Naive thymus-derived CD4-positive, alpha-beta T cell (primary cell): ENCODE measurements around the gene TLCD3B. TPM values are rescaled to one million over a fixed set of nuclear protein-coding genes. Genes with fewer than 3 reads are reported as not detected.

Experiments used
- ATAC-seq: fragments of 150-1000 bp; cut with Tn5 transposase; 2 replicates; pipeline ENCODE4 v1.10.0; 2021; ENCODE audit warnings: mild to moderate bottlenecking, moderate library complexity
- CTCF ChIA-PET: fragments of 350-600 bp; sonication (Branson Sonifier 250); formaldehyde crosslinking; loops from one replicate; lab custom pipeline; 2021; ENCODE audit warnings: antibody characterized with exemption; lab: Charles Lee
- POLR2A ChIA-PET: fragments of 350-600 bp; sonication (Branson Sonifier 250); formaldehyde crosslinking; loops from one replicate; lab custom pipeline; 2021; ENCODE audit warnings: antibody characterized with exemption, inconsistent platforms; lab: Charles Lee
- DNase-seq, 9 donors: peaks; one replicate each; pipeline versions ENCODE4 v3.0.0 to v3.0.0-alpha.2; 2020 to 2022; ENCODE audit warnings: mixed read lengths in 1 of 9
- H3K27ac ChIP-seq: one replicate; pipeline ENCODE4 v1.7.0; 2013; ENCODE audit warnings: mild to moderate bottlenecking, low read depth, low read length, moderate library complexity
- H3K27me3 ChIP-seq, 2 donors: one replicate each; pipeline ENCODE4 v1.7.0; 2013; ENCODE audit warnings: low read length in 2 of 2, mild to moderate bottlenecking in 2 of 2, moderate library complexity in 2 of 2; ENCODE audit not compliant: control insufficient read depth in 2 of 2, insufficient read depth in 2 of 2
- H3K36me3 ChIP-seq, 3 experiments: 1 replicate in 2 of 3; 2 replicates in 1 of 3; pipeline ENCODE4 v1.7.0; 2013; ENCODE audit warnings: low read length in 3 of 3, mild to moderate bottlenecking in 3 of 3, moderate library complexity in 1 of 3; ENCODE audit not compliant: insufficient read depth in 3 of 3, control insufficient read depth in 2 of 3
- H3K4me1 ChIP-seq, 2 donors: one replicate each; pipeline ENCODE4 v1.7.0; 2013; ENCODE audit warnings: low read length in 2 of 2, mild to moderate bottlenecking in 2 of 2, moderate library complexity in 1 of 2; ENCODE audit not compliant: control insufficient read depth in 2 of 2, insufficient read depth in 2 of 2
- H3K4me3 ChIP-seq: 2 replicates; pipeline ENCODE4 v1.7.0; 2013; ENCODE audit warnings: mild to moderate bottlenecking, low read length
- H3K9me3 ChIP-seq, 3 experiments: 1 replicate in 2 of 3; 2 replicates in 1 of 3; pipeline ENCODE4 v1.7.0; 2013; ENCODE audit warnings: low read length in 3 of 3; ENCODE audit not compliant: control insufficient read depth in 2 of 3
- H3K27ac Mint-ChIP-seq, 9 donors: one replicate each; pipeline ENCODE4 v1.8.0; 2020 to 2022; ENCODE audit warnings: mixed read lengths in 9 of 9, mild to moderate bottlenecking in 8 of 9, moderate library complexity in 5 of 9, inconsistent platforms in 2 of 9
- H3K27me3 Mint-ChIP-seq, 5 donors: one replicate each; pipeline ENCODE4 v1.8.0; 2021 to 2022; ENCODE audit warnings: mixed read lengths in 5 of 5, mild to moderate bottlenecking in 1 of 5
- H3K36me3 Mint-ChIP-seq, 5 donors: one replicate each; pipeline ENCODE4 v1.8.0; 2020 to 2022; ENCODE audit warnings: mixed read lengths in 5 of 5, mild to moderate bottlenecking in 3 of 5, inconsistent platforms in 1 of 5
- H3K4me1 Mint-ChIP-seq, 7 donors: one replicate each; pipeline ENCODE4 v1.8.0; 2020 to 2022; ENCODE audit warnings: mixed read lengths in 7 of 7, mild to moderate bottlenecking in 3 of 7, inconsistent platforms in 1 of 7
- H3K4me3 Mint-ChIP-seq, 10 donors: one replicate each; pipeline ENCODE4 v1.8.0; 2020 to 2022; ENCODE audit warnings: mild to moderate bottlenecking in 10 of 10, mixed read lengths in 10 of 10, moderate library complexity in 6 of 10, inconsistent platforms in 2 of 10
- H3K9me3 Mint-ChIP-seq, 11 donors: one replicate each; pipeline ENCODE4 v1.8.0; 2020 to 2022; ENCODE audit warnings: mixed read lengths in 11 of 11, mild to moderate bottlenecking in 4 of 11, inconsistent platforms in 1 of 11, moderate library complexity in 1 of 11
- intact Hi-C, 2 donors: fragments of 100-400 bp; cut with micrococcal nuclease; formaldehyde crosslinking; loops; one replicate each; pipeline ENCODE4 v1.15.1; 2023
- polyA plus RNA-seq, 2 donors: library from polyadenylated mRNA; unstranded; fragments of 300-500 nt; fragmentation: Illumina TruSeq; gene quantifications; one replicate each; pipeline ENCODE4 v1.2.3, GENCODE V29; 2021
- total RNA-seq, 6 experiments: library from RNA in 5 of 6; stranded (reverse) in 5 of 6; gene quantifications; 1 replicate in 5 of 6; 2 replicates in 1 of 6; pipeline ENCODE4 v1.2.3 and lab custom pipeline; 2021 to 2026

TLCD3B gene
- total and polyA plus RNA-seq, 7 experiments from 2014 or later = 1.2 to 2.3 TPM; not detected in 5

DNA sequence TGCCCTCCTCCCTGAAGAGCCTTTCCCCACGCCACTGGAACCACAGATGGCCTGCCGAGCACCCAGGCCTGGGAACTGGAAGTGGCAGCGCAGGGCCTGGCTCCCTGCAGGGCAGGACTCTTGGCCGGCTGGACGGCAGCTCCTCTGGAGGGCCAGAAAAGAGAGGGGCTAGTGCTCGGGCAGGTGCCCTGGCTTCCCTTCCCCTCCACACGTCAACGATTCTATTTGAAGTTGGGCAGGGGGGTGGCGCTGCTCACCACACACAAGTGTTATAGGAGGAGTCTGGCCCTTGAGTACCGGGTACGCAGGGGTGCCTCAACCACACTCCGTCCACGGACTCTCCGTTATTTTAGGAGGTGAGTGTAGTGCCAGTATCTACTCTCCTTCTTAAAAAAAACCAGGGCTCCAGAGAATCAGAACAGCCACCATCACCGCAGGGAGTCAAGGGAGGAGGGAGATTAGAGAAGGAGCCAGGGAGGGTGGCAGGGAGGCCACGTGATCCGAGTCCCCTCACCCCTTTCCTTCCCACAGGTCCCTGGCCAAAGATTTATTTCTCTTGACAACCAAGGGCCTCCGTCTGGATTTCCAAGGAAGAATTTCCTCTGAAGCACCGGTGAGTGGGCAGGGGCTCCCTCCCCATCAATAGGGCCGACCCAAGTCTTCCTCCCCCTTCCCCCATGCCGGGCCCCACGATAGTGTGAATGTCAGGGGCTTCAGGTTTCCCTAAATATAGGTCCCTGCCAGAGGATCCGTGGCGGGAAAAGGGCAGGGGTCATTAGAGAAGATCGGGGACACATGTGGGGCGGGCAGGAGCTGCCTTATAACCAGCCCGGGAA, 33.0 kb upstream of the TLCD3B start:
- ATAC-seq = peak; percentile 32
- DNase-seq = peak; percentile 30 to 72 (median 69)
- intact Hi-C loops = loop anchor here (1.0 to 10.0 kb wide), 7 partner anchors 11 to 595 kb away; partner anchors contain the start of genes MAPK3 (in 2 of the 2), FBRS (in 1 of the 2) and ZNF771 (in 1 of the 2)
- Mint-ChIP-seq H3K4me1 (peaks cover 16 to 34% (median 27%) of the 10 kb centered on the region in 7 donors), H3K27me3 (no peaks in the 10 kb centered on the region), H3K4me3 (peak overlapping the region; percentile 96 to 100 (median 99)), H3K36me3 (peaks cover 0 to 25% (median 13%) of the 10 kb centered on the region in 5 donors), H3K27ac (peak overlapping the region; percentile 90 to 99 (median 98)), H3K9me3 (no peaks in the 10 kb centered on the region)
- H3K9me3 ChIP-seq = no peaks in the 10 kb centered on the region
- ChIA-PET POLR2A (interaction anchor here (0.7 to 6.3 kb wide), 22 partner anchors 9 to 595 kb away, joined by 3 to 159 read pairs (median 6); partner anchors contain the start of genes CORO1A, KCTD13, PAGR1 and PPP4C), CTCF (interaction anchor here (0.6 to 1.9 kb wide), 5 partner anchors 9 to 344 kb away, joined by 3 to 8 read pairs (median 4); partner anchors contain the start of genes PPP4C and ZNF771)
- H3K4me1 ChIP-seq = peaks cover 13 to 30% of the 10 kb centered on the region in 2 donors
- H3K4me3 ChIP-seq = peak overlapping the region; percentile 94
- H3K36me3 ChIP-seq = peaks cover 7 to 35% (median 10%) of the 10 kb centered on the region in 3 experiments
- peak overlapping the region; percentile 83 for H3K27ac ChIP-seq
- no peaks in the 10 kb centered on the region for H3K27me3 ChIP-seq

GRCh38 chr16:30063278-30063892, 32.3 kb upstream of the TLCD3B start:
- DNase-seq = no peak
- H3K4me3 Mint-ChIP-seq = peak overlapping the region; percentile 96 to 100 (median 99)
- Histone ChIP-seq H3K36me3 (peaks cover under 1 to 28% (median 4%) of the 10 kb centered on the region in 3 experiments), H3K9me3 (no peaks in the 10 kb centered on the region), H3K27me3 (no peaks in the 10 kb centered on the region), H3K4me1 (peaks cover 13 to 24% of the 10 kb centered on the region in 2 donors), H3K27ac (peak overlapping the region; percentile 83), H3K4me3 (peak overlapping the region; percentile 94)
- ATAC-seq = no peak
- CTCF ChIA-PET = interaction anchor here (0.7 to 1.9 kb wide), 3 partner anchors 12 to 308 kb away, joined by 3 to 8 read pairs (median 4); partner anchors contain the start of gene PPP4C
- peaks cover 0 to 18% (median 9%) of the 10 kb centered on the region in 5 donors for H3K36me3 Mint-ChIP-seq
- H3K27me3 Mint-ChIP-seq = no peaks in the 10 kb centered on the region
- peak overlapping the region; percentile 30 to 99 (median 98) for H3K27ac Mint-ChIP-seq
- intact Hi-C loops = loop anchor here in 1 of 2 donors (10.0 kb wide), 1 partner anchor 341 kb away; the partner anchor contains the start of gene ZNF771
- POLR2A ChIA-PET = interaction anchor here (0.6 to 6.3 kb wide), 11 partner anchors 8 to 1184 kb away, joined by 3 to 94 read pairs (median 4); partner anchors contain the start of genes CORO1A, PAGR1, TAOK2 and TBX6
- H3K9me3 Mint-ChIP-seq = no peaks in the 10 kb centered on the region
- peaks cover 16 to 27% (median 21%) of the 10 kb centered on the region in 7 donors for H3K4me1 Mint-ChIP-seq

DNA sequence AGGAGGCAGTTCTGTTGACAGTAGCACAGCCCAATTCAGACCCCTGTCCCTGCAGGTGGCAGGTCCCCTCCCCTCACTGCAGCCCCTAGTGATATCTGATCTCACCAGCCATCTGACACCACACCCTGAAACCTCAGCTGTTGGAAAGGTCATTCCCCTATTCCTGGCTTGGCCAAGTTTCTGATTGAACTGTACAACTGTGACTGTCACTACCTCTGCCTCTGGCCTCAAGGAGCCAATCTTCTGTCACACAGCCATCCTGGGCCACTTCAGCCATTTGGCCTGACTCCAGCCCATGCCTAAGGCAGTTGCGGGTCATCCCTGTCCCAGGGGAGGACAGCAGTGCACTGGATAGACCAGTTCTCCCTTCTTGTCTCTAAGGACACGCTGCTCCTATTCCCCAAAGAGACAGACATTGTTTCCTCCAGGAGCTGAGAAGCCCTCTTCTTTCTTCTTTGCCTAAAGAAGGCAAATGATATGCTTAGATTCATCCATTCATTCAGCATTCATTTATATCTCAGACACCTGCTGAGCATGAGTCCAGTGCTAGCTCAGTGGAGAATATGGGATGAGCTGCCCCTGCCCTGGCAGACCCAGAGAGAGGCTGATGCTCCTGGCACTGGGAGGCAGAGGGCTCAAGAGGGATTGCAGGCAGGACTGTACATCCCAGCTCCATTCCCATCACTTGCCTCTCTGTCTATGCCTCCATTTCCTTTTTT, 29.9 kb upstream of the TLCD3B start:
- Histone ChIP-seq H3K4me3 (no peak overlapping the region), H3K36me3 (peaks cover 0 to 12% (median 0%) of the 10 kb centered on the region in 3 experiments), H3K27ac (no peak overlapping the region), H3K4me1 (peaks cover 0 to 8% of the 10 kb centered on the region in 2 donors), H3K27me3 (no peaks in the 10 kb centered on the region), H3K9me3 (no peaks in the 10 kb centered on the region)
- ATAC-seq = no peak
- DNase-seq = no peak
- peak overlapping the region in 3 of 9 donors; percentile 31 to 72 (median 31) for H3K27ac Mint-ChIP-seq
- no peaks in the 10 kb centered on the region for H3K9me3 Mint-ChIP-seq
- intact Hi-C loops = loop anchor here in 1 of 2 donors (10.0 kb wide), 1 partner anchor 344 kb away; the partner anchor contains the start of gene ZNF771
- no peak overlapping the region for H3K4me3 Mint-ChIP-seq
- peaks cover 2 to 9% (median 7%) of the 10 kb centered on the region in 7 donors for H3K4me1 Mint-ChIP-seq
- peaks cover 0 to 1% (median 0%) of the 10 kb centered on the region in 5 donors for H3K36me3 Mint-ChIP-seq
- no peaks in the 10 kb centered on the region for H3K27me3 Mint-ChIP-seq
- CTCF ChIA-PET = interaction anchor here (1.3 kb wide), 1 partner anchor 349 kb away, joined by 3 read pairs; no protein-coding TSS in a partner anchor
- POLR2A ChIA-PET = interaction anchor here (1.1 to 1.6 kb wide), 3 partner anchors 28 to 122 kb away, joined by 3 to 5 read pairs (median 3); partner anchors contain the start of gene CORO1A

DNA sequence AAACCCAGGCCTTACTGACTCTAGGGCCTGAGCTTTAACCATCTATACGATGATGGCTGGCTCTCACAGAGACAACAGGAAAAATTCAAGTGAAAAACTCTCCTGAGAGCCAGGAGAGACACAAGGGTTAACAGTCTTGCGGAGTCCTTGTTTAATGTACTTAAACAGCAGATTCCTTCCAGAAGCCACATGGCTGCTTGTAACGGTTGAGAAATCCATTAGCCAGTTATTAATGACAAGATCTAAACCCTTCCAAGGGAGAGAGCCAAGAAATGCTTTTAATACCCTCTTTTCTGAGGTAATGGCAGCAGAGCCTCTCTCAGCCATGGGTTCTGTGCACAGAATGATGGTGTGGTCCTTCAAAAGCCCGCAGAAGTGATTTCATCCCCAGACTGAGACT, 29.3 kb upstream of the TLCD3B start:
- Mint-ChIP-seq H3K27ac (peak overlapping the region in 3 of 9 donors; percentile 31 to 72 (median 31)), H3K4me3 (peak overlapping the region in 1 of 10 donors; percentile 73), H3K27me3 (no peaks in the 10 kb centered on the region), H3K36me3 (peaks cover 0 to 1% (median 0%) of the 10 kb centered on the region in 5 donors), H3K9me3 (no peaks in the 10 kb centered on the region), H3K4me1 (peaks cover 2 to 10% (median 8%) of the 10 kb centered on the region in 7 donors)
- H3K4me1 ChIP-seq = peaks cover 0 to 8% of the 10 kb centered on the region in 2 donors
- H3K27me3 ChIP-seq = no peaks in the 10 kb centered on the region
- H3K4me3 ChIP-seq = no peak overlapping the region
- DNase-seq = no peak
- no peaks in the 10 kb centered on the region for H3K9me3 ChIP-seq
- peaks cover 0 to 7% (median 0%) of the 10 kb centered on the region in 3 experiments for H3K36me3 ChIP-seq
- no peak overlapping the region for H3K27ac ChIP-seq
- POLR2A ChIA-PET = interaction anchor here (1.0 kb wide), 1 partner anchor 659 kb away, joined by 4 read pairs; no protein-coding TSS in a partner anchor
- intact Hi-C loops = loop anchor here in 1 of 2 donors (10.0 kb wide), 1 partner anchor 344 kb away; the partner anchor contains the start of gene ZNF771
- CTCF ChIA-PET = no interaction called here
- no peak for ATAC-seq

GRCh38 chr16:30054959-30055553, 24.0 kb upstream of the TLCD3B start:
- ChIA-PET POLR2A (interaction anchor here (0.6 to 7.7 kb wide), 8 partner anchors 8 to 574 kb away, joined by 3 to 48 read pairs (median 3); partner anchors contain the start of genes ALDOA, CORO1A and YPEL3), CTCF (interaction anchor here (0.6 to 1.9 kb wide), 8 partner anchors 10 to 1199 kb away, joined by 3 to 10 read pairs (median 4); partner anchors contain the start of genes ALDOA and TLCD3B)
- H3K36me3 ChIP-seq = no peaks in the 10 kb centered on the region
- ATAC-seq = peak; percentile 75
- DNase-seq = peak in 7 of 9 donors; percentile 31 to 63 (median 40)
- no peak overlapping the region for H3K4me3 ChIP-seq
- H3K27ac Mint-ChIP-seq = peak overlapping the region in 8 of 9 donors; percentile 16 to 82 (median 70)
- no peaks in the 10 kb centered on the region for H3K36me3 Mint-ChIP-seq
- intact Hi-C loops = loop anchor here (1.0 to 5.0 kb wide), 2 partner anchors 13 to 37 kb away; partner anchors contain the start of gene TBX6 (in 1 of the 2)
- no peak overlapping the region for H3K27ac ChIP-seq
- no peaks in the 10 kb centered on the region for H3K9me3 ChIP-seq
- H3K27me3 Mint-ChIP-seq = no peaks in the 10 kb centered on the region
- peaks cover 0 to 1% (median 0%) of the 10 kb centered on the region in 11 donors for H3K9me3 Mint-ChIP-seq
- peak overlapping the region; percentile 11 to 88 (median 58) for H3K4me3 Mint-ChIP-seq
- peaks cover 6 to 35% (median 24%) of the 10 kb centered on the region in 7 donors for H3K4me1 Mint-ChIP-seq
- H3K4me1 ChIP-seq = peaks cover 4 to 5% of the 10 kb centered on the region in 2 donors
- no peaks in the 10 kb centered on the region for H3K27me3 ChIP-seq
